HG02970 (cell line): ENCODE results near the gene EID3.
A peak's percentile ranks its signal among the peaks of the same experiment; 100 is the strongest.
"Not testable (repeated sequence)": the region's sequence is repeated elsewhere in the genome, so short reads cannot be mapped to it uniquely, and the experiment has no call there.

Experiments used
- ATAC-seq: cut with Tn5 transposase; IDR thresholded peaks from one replicate; pipeline ENCODE4 v1.9.1; 2021; ENCODE audit warnings: mild to moderate bottlenecking, moderate library complexity, moderate number of reproducible peaks; ENCODE audit not compliant: unreplicated experiment, low FRiP score

EID3 gene

DNA sequence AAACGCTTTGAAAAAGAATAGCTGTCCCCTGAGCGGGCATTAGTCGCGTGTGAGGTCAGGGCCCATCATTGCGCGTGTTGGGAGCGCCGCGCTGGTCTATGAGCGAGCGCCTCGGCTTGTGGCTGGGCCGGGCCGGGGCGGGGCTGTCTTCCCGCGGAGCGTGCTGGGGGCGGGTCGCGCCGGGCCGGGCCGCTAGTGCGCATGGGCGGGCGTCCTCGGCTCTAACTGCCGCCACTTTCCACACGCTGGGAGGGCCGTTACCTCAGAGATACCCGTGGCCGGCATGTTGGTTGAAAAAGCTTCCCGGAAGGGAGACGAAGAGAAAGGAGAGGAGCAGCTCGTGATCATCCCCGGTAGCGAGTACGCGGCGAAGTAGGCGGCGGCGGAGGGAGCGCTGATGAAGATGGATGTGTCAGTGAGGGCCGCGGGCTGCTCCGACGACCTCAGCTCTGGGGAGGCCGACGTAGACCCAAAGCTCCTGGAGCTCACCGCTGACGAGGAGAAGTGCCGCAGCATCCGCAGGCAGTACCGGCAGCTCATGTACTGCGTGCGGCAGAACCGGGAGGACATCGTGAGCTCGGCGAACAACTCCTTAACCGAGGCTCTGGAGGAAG is at the start of gene EID3:
EID3 (plus strand) TSS at position 202 of the 614 bp plus-strand sequence; CDS start at position 398, 196 bp downstream.
- ATAC-seq: peak; percentile 90

GRCh38 chr12:104257913-104258472 is 45.5 kb upstream of the EID3 start:
- ATAC-seq: no peak

DNA sequence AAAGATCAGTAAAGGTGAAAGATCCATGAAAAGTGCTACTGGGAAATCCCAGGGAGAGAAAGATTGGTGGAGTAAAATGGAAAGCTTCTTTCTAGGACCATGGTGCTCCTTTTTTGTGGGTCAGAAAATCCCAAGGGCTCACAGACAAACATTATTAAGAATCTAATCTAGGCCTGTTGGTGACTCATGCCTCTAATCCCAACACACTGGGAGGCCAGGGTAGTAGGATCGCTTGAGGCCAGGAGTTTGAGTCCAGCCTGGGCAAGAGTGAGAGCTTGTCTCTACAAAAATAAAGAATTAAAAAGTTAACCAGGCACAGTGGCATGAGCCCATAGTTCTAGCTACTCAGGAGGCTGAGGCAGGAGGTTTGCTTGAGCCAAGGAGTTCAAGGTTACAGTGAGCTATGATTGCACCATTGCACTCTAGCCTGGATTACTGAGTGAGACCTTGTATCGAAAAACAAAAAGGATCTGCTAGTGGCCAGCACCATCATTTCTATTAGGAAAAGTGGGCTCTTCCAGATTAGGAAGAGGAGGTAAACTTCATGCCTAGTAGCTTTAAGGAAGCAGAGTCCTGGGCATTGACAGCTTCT is 45.0 kb upstream of the EID3 start:
- no peak for ATAC-seq

- no peak for ATAC-seq
Observed at GRCh38 chr12:104263026-104263425, 40.5 kb upstream of the EID3 start.

GRCh38 chr12:104263580-104264358 is 39.8 kb upstream of the EID3 start:
- no peak for ATAC-seq

GRCh38 chr12:104265436-104265835 is 38.1 kb upstream of the EID3 start:
- ATAC-seq: not testable (repeated sequence)

DNA sequence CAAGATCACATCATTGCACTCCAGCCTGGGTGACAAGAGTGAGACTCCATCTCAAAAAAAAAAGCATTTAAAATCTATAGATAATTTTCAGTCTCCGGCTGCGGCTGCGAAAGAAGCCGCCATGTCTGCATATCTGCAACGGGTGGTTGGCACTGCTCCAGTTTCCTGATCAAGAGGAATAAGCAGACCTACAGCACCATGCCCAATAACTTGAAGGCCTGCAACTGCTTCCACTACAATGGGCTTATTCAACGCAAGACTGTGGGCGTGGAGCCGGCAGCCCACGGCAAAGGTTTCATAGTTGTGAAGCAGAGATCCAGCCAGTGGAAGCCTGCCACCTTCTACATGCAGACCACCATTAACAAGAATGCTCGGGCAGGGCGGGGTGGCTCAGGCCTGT is 30.6 kb upstream of the EID3 start:
- no peak for ATAC-seq

GRCh38 chr12:104273503-104273902 is 30.0 kb upstream of the EID3 start:
- no peak for ATAC-seq

DNA sequence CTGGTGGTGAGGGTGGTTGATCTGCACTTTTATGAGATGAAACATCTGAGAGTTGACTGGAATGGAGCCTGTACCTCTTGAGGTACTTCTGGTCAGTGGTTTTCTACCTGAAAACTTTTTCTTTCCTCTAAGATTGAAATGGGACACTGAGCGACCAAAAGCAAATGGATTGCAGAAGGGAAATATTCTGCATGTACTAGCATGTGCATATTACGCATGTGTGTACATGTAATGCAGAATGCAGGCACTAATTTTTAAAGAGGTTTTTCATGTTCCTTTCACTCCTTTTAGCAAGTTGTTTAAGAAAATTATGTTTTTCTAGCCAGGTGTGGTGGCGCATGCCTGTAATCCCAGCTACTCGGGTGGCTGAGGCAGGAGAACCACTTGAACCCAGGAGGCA is 28.7 kb upstream of the EID3 start:
- ATAC-seq: no peak

DNA sequence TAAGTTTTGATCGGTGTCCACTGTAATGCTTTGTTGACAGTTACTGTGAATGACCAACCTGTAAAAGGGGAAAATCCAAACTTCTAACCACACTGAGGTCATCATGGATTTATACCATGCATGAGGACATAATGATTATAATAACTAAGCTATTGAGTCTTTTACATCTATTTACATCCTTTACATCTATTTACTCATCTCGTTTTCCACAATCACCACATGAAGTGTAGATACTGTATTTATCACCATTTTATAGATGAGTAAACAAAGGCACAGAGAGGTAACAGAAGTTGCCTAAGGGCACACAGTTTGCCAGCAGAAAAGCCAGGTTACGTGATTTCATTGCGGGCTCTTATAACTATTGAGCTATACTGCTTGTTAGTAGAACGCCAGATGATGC is 27.9 kb upstream of the EID3 start:
- ATAC-seq: no peak

DNA sequence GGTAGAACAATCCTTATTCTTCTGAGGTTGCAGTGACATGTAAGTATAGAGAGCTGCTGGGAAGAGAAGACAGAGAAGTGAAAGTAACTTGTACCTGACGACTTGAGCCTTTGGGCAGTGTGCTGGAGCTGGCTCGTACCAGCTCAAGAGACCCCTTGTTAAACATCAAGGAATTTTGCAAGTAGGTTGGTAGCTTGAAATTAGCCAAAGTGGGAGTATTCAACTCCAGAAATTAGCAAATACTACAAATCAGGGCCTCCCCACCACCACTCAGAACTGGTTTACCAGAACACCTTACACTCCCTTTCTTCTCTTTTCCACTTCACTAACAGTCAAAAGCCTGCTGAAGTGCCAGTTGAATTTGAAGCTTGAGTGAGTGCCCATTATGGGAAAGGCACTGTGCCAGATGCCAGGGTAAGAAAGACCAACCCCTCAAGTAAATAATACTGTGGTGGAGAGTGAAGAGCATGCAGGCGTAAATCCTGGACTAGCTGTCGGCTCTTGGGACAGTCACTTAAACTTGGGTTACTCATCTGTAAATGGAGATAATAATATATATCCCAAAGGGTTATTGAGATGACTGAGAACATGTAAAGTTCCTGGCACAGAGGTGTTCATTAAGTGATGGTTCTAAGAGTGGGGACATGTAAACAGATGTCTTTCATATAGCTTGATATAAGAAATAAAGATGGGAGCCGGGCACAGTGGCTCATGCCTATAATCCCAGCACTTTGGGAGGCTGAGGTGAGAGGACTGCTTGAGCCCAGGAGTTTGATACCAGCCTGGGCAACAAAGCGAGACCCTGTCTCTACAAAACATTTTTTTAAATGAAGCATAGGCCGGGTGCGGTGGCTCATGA is 27.0 kb upstream of the EID3 start:
- ATAC-seq: no peak

DNA sequence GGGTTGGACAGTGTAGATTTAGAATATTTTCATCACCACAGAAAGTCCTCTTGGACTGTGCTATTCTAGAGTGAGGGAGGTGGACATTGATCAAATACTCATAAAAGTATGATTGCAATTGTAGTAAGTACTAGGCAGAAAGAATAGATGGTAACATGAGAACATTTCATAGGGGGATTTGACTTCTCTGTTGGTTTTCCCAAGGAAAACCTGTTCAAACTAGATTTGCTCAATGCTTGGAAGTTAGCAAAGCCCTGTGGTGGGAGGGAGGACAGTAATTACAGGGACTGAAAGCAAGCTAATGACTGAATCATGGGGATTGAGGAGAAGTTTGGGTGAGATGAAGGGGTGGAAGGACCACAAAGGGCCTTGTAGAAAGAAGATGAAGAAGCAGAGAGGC is 24.4 kb upstream of the EID3 start:
- no peak for ATAC-seq

DNA sequence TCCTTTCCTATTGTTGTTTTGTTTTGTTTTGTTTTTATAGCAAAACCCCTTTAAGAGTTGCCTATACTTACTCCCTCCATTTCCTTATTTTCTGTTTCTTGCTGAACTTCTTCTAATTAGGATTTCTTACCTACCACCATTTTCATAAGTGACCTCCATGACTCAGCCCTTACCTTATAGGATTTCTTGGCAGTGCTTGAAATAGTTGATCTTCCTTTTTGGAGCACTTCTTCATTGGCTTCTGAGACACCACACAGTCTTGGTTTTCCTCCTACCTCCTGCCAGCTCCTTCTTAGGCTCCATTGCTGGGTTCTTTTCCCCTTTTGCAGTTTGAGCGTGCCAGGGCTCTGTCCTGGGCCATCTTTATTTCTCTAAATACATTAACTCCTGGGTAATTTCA is 23.4 kb upstream of the EID3 start:
- no peak for ATAC-seq

- ATAC-seq: no peak
Observed at GRCh38 chr12:104280717-104281458, 22.7 kb upstream of the EID3 start.

DNA sequence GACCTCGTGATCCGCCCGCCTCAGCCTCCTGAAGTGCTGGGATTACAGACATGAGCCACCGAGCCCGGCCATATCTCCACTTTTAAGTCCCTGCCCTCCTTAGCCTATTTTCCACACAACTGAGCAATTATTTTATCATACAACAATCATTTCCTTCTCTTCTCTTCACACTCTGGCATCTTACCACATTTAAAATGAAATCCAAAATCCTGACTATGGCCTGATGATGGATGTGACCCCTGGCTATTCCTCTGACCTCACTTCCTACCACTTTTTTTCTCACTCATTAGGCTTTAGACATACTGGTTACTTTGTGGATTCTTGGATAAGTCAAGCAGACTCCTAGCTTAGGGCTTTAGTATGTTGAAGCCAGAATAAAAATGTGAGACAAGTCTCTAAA is 21.9 kb upstream of the EID3 start:
- no peak for ATAC-seq

DNA sequence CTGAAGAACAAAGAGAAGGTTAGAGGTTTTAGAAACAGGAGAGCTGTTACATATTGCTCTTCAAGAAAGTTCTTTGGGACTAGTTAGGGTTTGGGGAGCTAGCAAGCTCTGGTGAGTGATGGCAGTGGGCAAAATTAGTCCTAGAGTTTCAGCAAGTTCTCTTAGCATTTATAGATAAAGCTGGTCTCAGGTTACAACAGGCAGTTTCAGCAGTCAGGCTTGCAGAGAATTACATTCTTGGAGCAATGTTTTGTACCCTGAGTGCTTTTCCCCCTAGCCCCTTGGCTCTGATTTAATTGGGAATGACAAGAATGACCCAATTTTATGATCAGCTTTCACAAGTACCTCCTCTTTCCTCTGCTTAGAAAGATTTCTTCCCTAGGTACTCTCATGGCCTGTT is 21.4 kb upstream of the EID3 start:
- ATAC-seq: no peak

DNA sequence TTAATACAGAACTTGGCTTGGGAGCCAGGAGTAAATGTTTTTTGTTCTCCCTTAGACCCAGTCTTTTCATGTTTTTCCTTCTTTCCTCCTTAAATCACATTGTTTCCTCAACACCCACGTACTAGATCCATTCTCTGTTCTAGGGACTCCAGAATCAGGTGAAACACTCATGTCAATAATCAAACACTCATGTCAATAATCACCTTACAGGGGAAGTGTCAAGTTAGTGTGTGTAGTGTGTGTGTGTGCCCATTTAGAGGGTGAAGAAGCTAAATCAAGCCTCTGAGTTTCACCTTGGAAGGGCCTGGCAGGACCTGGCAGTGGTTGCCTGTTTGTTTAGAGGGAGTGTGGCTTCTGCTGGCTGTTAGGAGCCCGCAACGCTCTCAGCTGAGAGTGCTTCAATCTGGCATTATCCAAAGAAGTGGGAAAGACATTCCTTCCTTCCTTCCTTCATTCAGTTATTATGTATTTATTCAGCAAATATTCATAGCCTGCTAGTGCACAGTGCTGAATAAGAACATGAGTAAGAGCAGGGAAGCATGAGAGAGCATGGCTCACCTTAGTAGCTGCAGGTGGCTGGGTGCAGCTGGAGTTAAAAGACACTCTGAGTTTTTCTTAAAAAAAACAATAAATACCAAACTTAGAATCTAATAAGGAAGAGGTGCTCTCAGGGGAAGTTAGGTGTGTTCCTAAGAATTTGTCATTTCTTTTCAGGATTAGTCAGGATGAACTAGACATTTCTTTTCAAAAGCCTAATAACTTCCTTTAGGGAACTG is 17.6 kb upstream of the EID3 start:
- ATAC-seq: no peak

- ATAC-seq: peak; percentile 85
Observed at GRCh38 chr12:104286516-104287482, 16.7 kb upstream of the EID3 start.
